NCI-H1417 (cell line): Measurements from ENCODE around the gene INPP5B.
"Not testable (repeated sequence)": the region's sequence is repeated elsewhere in the genome, so short reads cannot be mapped to it uniquely, and the experiment has no call there.

Experiments
- DNase-seq, 3 experiments: peaks; one replicate each; lab custom pipeline; 2025; lab: John Stamatoyannopoulos, UW

The INPP5B gene

GRCh38 chr1:37948166-37948565 lies 1.3 kb upstream of the INPP5B start:
- DNase-seq: no peak

- DNase-seq: no peak
These were observed 511 bp upstream of the INPP5B start for GRCh38 chr1:37947364-37947763.

GRCh38 chr1:37945743-37946702 lies 830 bp downstream of the INPP5B start:
- DNase-seq: no peak

- DNase-seq: no peak
These were observed 1.6 kb downstream of the INPP5B start for GRCh38 chr1:37945251-37945650.

GRCh38 chr1:37944816-37945215 lies 2.0 kb downstream of the INPP5B start:
- no peak for DNase-seq

GRCh38 chr1:37944086-37944763 lies 2.6 kb downstream of the INPP5B start:
- no peak for DNase-seq

GRCh38 chr1:37940299-37940947 lies 6.4 kb downstream of the INPP5B start:
- peak in 2 of 3 experiments; percentile 21 to 58 for DNase-seq

GRCh38 chr1:37936760-37937159 lies 10.1 kb downstream of the INPP5B start:
- DNase-seq: not testable (repeated sequence)

GRCh38 chr1:37932759-37933158 lies 14.1 kb downstream of the INPP5B start:
- peak in 1 of 3 experiments; percentile 9 for DNase-seq

GRCh38 chr1:37931361-37932158 lies 15.3 kb downstream of the INPP5B start:
- DNase-seq: peak; percentile 98 to 99 (median 98)

- DNase-seq: no peak
These were observed 15.8 kb downstream of the INPP5B start for GRCh38 chr1:37931102-37931360.

- DNase-seq: peak in 1 of 3 experiments; percentile 11
These were observed 16.4 kb downstream of the INPP5B start for GRCh38 chr1:37930246-37931101.

- DNase-seq: peak in 1 of 3 experiments; percentile 26
These were observed 20.6 kb downstream of the INPP5B start for GRCh38 chr1:37926038-37926924.

- DNase-seq: no peak
These were observed 21.5 kb downstream of the INPP5B start for GRCh38 chr1:37925316-37925715.

- DNase-seq: no peak
These were observed 23.3 kb downstream of the INPP5B start for GRCh38 chr1:37923551-37923889.

- DNase-seq: no peak
These were observed 23.9 kb downstream of the INPP5B start for GRCh38 chr1:37922767-37923550.

GRCh38 chr1:37919277-37919676 lies 27.6 kb downstream of the INPP5B start:
- DNase-seq: no peak

- DNase-seq: no peak
These were observed 31.3 kb downstream of the INPP5B start for GRCh38 chr1:37915476-37916093.
